Thoracic aorta (tissue), 2 donors: ENCODE results near the gene FAM25G. TPM values are rescaled to one million over a fixed set of nuclear protein-coding genes. Genes with fewer than 3 reads are reported as not detected.

Experiments used
- ATAC-seq: fragments of 150-250 bp; one replicate; pipeline ENCODE4 v1.8.0; 2017; ENCODE audit warnings: low read depth; ENCODE audit not compliant: insufficient number of reproducible peaks, low FRiP score
- DNase-seq: peaks from one replicate; pipeline ENCODE4 v3.0.0-alpha.2; 2020; ENCODE audit warnings: low spot score
- H3K27ac ChIP-seq, 2 donors: fragments of 200-600 bp; sonication (generic); 1 replicate in 1 of 2; 2 replicates in 1 of 2; pipeline ENCODE4 v1.5.1; 2016; ENCODE audit warnings: mild to moderate bottlenecking in 2 of 2, moderate library complexity in 2 of 2
- H3K27me3 ChIP-seq: fragments of 200-600 bp; sonication (generic); replicated peaks from 2 replicates; pipeline ENCODE4 v1.6.0; 2016; ENCODE audit warnings: mild to moderate bottlenecking; ENCODE audit not compliant: insufficient read depth
- H3K36me3 ChIP-seq: fragments of 200-600 bp; sonication (generic); one replicate; pipeline ENCODE4 v1.5.1; 2016
- H3K4me1 ChIP-seq, 2 donors: fragments of 200-600 bp; sonication (generic); 1 replicate in 1 of 2; 2 replicates in 1 of 2; pipeline versions ENCODE4 v1.5.1 to v1.6.0; 2016; ENCODE audit warnings: low read depth in 2 of 2, mild to moderate bottlenecking in 1 of 2; ENCODE audit not compliant: control insufficient read depth in 1 of 2
- H3K4me3 ChIP-seq: fragments of 200-600 bp; sonication (generic); 2 replicates; pipeline ENCODE4 v1.5.1; 2016; ENCODE audit warnings: mild to moderate bottlenecking
- H3K9me3 ChIP-seq: fragments of 200-600 bp; sonication (generic); 2 replicates; pipeline ENCODE4 v1.5.1; 2016
- total RNA-seq, 2 donors: library from RNA; depleted of rRNA; stranded (reverse); fragments of >200 nt; gene quantifications; one replicate each; pipeline versions ENCODE4 v1.1.0 to v1.2.3, GENCODE V29; 2016
- TF ChIP-seq, protein P1 (sequence below): fragments of 200-600 bp; sonication (generic); IDR thresholded peaks from one replicate; pipeline ENCODE4 v1.5.1; 2019; ENCODE audit warnings: antibody characterized with exemption

FAM25G gene
- total RNA-seq, 2 donors from 2014 or later, result not detected

DNA sequence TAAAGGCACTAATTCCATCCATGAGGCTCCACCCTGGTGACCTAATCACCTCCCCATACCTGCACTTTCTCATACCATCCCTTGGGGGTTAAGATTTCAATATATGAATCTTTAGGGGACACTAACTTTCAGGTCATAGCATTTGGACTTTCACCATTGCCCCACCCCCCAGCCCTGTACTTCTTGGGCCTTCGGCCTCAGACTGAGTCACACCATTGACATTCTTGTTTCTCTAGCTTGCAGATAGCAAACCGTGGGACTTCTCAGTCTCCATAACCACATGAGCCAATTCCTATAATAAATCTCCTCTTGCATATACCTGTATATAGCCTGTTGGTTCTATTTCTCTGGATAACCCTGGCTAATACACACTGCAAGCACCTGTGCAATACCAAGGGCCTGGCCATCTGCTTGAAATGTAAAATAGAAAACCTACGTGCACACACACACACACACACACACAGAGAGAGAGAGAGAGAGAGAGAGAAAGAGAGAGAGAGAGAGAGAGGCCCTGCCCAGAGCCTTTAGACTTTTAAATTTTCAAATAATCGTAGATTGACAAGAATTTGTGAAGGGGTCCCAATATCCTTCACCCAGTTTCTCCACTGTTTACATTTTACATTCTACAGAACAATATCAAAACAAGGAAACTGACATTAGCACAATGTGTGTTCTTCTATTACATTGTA lies 32.9 kb downstream of the FAM25G start:
- Histone ChIP-seq H3K4me1 (no peaks in the 10 kb centered on the region), H3K9me3 (no peaks in the 10 kb centered on the region), H3K27me3 (no peaks in the 10 kb centered on the region), H3K4me3 (no peak overlapping the region), H3K27ac (no peak overlapping the region), H3K36me3 (no peaks in the 10 kb centered on the region)
- DNase-seq (no peak), ATAC-seq (no peak)
- TF ChIP-seq, protein P1, sequence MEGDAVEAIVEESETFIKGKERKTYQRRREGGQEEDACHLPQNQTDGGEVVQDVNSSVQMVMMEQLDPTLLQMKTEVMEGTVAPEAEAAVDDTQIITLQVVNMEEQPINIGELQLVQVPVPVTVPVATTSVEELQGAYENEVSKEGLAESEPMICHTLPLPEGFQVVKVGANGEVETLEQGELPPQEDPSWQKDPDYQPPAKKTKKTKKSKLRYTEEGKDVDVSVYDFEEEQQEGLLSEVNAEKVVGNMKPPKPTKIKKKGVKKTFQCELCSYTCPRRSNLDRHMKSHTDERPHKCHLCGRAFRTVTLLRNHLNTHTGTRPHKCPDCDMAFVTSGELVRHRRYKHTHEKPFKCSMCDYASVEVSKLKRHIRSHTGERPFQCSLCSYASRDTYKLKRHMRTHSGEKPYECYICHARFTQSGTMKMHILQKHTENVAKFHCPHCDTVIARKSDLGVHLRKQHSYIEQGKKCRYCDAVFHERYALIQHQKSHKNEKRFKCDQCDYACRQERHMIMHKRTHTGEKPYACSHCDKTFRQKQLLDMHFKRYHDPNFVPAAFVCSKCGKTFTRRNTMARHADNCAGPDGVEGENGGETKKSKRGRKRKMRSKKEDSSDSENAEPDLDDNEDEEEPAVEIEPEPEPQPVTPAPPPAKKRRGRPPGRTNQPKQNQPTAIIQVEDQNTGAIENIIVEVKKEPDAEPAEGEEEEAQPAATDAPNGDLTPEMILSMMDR, result no peak

- H3K9me3 ChIP-seq, result no peaks in the 10 kb centered on the region
- H3K4me3 ChIP-seq, result no peak overlapping the region
- no peaks in the 10 kb centered on the region for H3K36me3 ChIP-seq
- no peak for DNase-seq
- no peaks in the 10 kb centered on the region for H3K4me1 ChIP-seq
- no peak for ATAC-seq
- H3K27me3 ChIP-seq, result no peaks in the 10 kb centered on the region
- TF ChIP-seq, protein P1, result no peak
- no peak overlapping the region for H3K27ac ChIP-seq
Observed at GRCh38 chr10:47457826-47458225, 33.7 kb downstream of the FAM25G start.

- DNase-seq (no peak), ATAC-seq (no peak)
Observed at GRCh38 chr10:47457528-47457820, 34.0 kb downstream of the FAM25G start.

DNA sequence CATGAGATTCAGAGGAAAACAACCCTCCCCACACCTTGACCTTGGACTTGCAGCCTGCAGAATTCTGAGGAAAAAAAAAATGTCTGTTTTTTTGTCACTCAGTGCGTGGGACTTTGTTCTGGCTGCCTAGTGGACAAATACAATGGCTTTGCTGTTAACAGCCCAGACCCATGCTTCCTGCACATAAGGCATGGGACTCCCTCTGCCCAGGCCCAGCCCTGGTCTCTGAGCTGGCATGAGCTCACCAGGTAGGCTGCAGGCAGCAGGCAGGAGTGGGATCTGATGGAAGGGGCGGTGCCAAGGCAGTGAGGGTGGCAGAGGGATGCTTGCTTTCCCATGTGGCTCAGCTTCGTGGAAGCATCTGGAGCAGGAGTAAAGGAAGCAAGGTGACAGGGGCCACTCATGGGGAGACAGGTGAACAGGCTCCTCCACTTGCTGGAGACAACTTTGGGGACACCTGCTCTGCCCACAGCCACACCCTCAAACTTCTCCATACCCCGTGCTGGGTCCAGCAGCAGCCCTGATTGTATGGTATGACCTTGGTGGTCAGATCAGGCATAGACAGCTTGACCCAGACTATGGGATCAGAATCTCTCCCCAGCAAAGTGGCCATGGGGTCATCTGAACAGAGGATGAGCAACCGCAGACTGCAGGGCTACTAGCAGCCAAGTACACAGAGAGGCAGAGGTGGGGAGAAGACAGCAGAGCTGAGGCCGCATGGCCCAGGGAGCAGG lies 34.5 kb downstream of the FAM25G start:
- no peaks in the 10 kb centered on the region for H3K36me3 ChIP-seq

More at GRCh38 chr10:47457528-47457820, 34.0 kb downstream of the FAM25G start:
- no peaks in the 10 kb centered on the region for H3K27me3 ChIP-seq
- H3K4me1 ChIP-seq, result no peaks in the 10 kb centered on the region
- TF ChIP-seq, protein P1, result no peak
- no peak overlapping the region for H3K27ac ChIP-seq
- no peaks in the 10 kb centered on the region for H3K36me3 ChIP-seq
- H3K4me3 ChIP-seq, result no peak overlapping the region
- no peaks in the 10 kb centered on the region for H3K9me3 ChIP-seq

More for the DNA sequence above, 34.5 kb downstream of the FAM25G start:
- no peak overlapping the region for H3K4me3 ChIP-seq
- no peaks in the 10 kb centered on the region for H3K9me3 ChIP-seq
- DNase-seq (no peak), ATAC-seq (no peak)
- TF ChIP-seq, protein P1, result no peak
- H3K27me3 ChIP-seq, result no peaks in the 10 kb centered on the region
- H3K4me1 ChIP-seq, result no peaks in the 10 kb centered on the region
- no peak overlapping the region for H3K27ac ChIP-seq
